Trophoblast cell (in vitro differentiated cells and primary cell): Measurements from ENCODE around the gene DPYD.

Experiments used
- DNase-seq, 2 donors: peaks; one replicate each; pipeline ENCODE4 v3.0.0-alpha.2; 2016
- H2AFZ ChIP-seq: 2 replicates; pipeline ENCODE4 v1.6.1; 2013; ENCODE audit warnings: low read length, moderate library complexity, mild to moderate bottlenecking; ENCODE audit not compliant: insufficient read depth, poor library complexity
- H2AK5ac ChIP-seq: 2 replicates; pipeline ENCODE4 v1.6.1; 2013; ENCODE audit warnings: mild to moderate bottlenecking, low read length
- H2BK120ac ChIP-seq: 2 replicates; pipeline ENCODE4 v1.6.1; 2013; ENCODE audit warnings: low read length, mild to moderate bottlenecking, moderate library complexity; ENCODE audit not compliant: insufficient read depth, poor library complexity
- H2BK12ac ChIP-seq: 2 replicates; pipeline ENCODE4 v1.6.1; 2013; ENCODE audit warnings: mild to moderate bottlenecking, low read length, moderate library complexity
- H2BK5ac ChIP-seq: 2 replicates; pipeline ENCODE4 v1.6.1; 2013; ENCODE audit warnings: low read length, low read depth, moderate library complexity, mild to moderate bottlenecking; ENCODE audit not compliant: poor library complexity
- H3K14ac ChIP-seq: 2 replicates; pipeline ENCODE4 v1.6.1; 2013; ENCODE audit warnings: mild to moderate bottlenecking, low read length
- H3K18ac ChIP-seq: 2 replicates; pipeline ENCODE4 v1.6.1; 2013; ENCODE audit warnings: mild to moderate bottlenecking, low read length
- H3K23ac ChIP-seq: 2 replicates; pipeline ENCODE4 v1.6.1; 2013; ENCODE audit warnings: low read length
- H3K27ac ChIP-seq: 2 replicates; pipeline ENCODE4 v1.5.1; 2013; ENCODE audit warnings: low read depth, mild to moderate bottlenecking, inconsistent platforms, low read length, moderate library complexity
- H3K27me3 ChIP-seq: 2 replicates; pipeline ENCODE4 v1.6.1; 2013; ENCODE audit warnings: inconsistent platforms, mild to moderate bottlenecking, low read length, moderate library complexity; ENCODE audit not compliant: insufficient read depth
- H3K36me3 ChIP-seq, 2 experiments: 1 replicate in 1 of 2; 2 replicates in 1 of 2; pipeline ENCODE4 v1.6.1; 2013; ENCODE audit warnings: low read length in 2 of 2, mild to moderate bottlenecking in 2 of 2, moderate library complexity in 1 of 2; ENCODE audit not compliant: insufficient read depth in 2 of 2, control insufficient read depth in 1 of 2
- H3K4ac ChIP-seq: 2 replicates; pipeline ENCODE4 v1.6.1; 2013; ENCODE audit warnings: low read depth, mild to moderate bottlenecking, low read length, moderate library complexity
- H3K4me1 ChIP-seq, 2 experiments: 1 replicate in 1 of 2; 2 replicates in 1 of 2; pipeline ENCODE4 v1.6.1; 2013; ENCODE audit warnings: low read length in 2 of 2, mild to moderate bottlenecking in 2 of 2, moderate library complexity in 1 of 2; ENCODE audit not compliant: insufficient read depth in 2 of 2, control insufficient read depth in 1 of 2
- H3K4me2 ChIP-seq: 2 replicates; pipeline ENCODE4 v1.6.1; 2013; ENCODE audit warnings: inconsistent platforms, mild to moderate bottlenecking, low read length, moderate library complexity
- H3K4me3 ChIP-seq: 2 replicates; pipeline ENCODE4 v1.5.1; 2013; ENCODE audit warnings: mild to moderate bottlenecking, low read depth, low read length, inconsistent platforms
- H3K79me1 ChIP-seq: one replicate; pipeline ENCODE4 v1.6.1; 2013; ENCODE audit warnings: low read length
- H3K79me2 ChIP-seq: 2 replicates; pipeline ENCODE4 v1.6.1; 2013; ENCODE audit warnings: low read length, mild to moderate bottlenecking; ENCODE audit not compliant: control insufficient read depth, insufficient read depth, poor library complexity
- H3K9ac ChIP-seq: 2 replicates; pipeline ENCODE4 v1.6.1; 2013; ENCODE audit warnings: mild to moderate bottlenecking, low read length
- H3K9me3 ChIP-seq: 2 replicates; pipeline ENCODE4 v1.6.1; 2013; ENCODE audit warnings: low read depth, mild to moderate bottlenecking, control low read depth, inconsistent platforms, low read length; ENCODE audit not compliant: insufficient read depth
- H4K12ac ChIP-seq: 2 replicates; pipeline ENCODE4 v1.6.1; 2013; ENCODE audit warnings: low read depth, mild to moderate bottlenecking, low read length, moderate library complexity
- H4K8ac ChIP-seq: 2 replicates; pipeline ENCODE4 v1.6.1; 2013; ENCODE audit warnings: low read depth, mild to moderate bottlenecking, low read length, moderate library complexity
- H4K91ac ChIP-seq: one replicate; pipeline ENCODE4 v1.6.1; 2013; ENCODE audit warnings: low read depth, mild to moderate bottlenecking, low read length, moderate library complexity
- WGBS: extraction: QIAGEN DNeasy Blood & Tissue Kit; methylation state at CpG from one replicate; pipeline ENCODE4 v1.1.7; 2013; ENCODE audit warnings: missing lambda C conversion rate; ENCODE audit not compliant: insufficient read length, insufficient coverage; ENCODE audit errors: extremely low coverage; 5-methylcytosine and 5-hydroxymethylcytosine counted together

Gene DPYD

GRCh38 chr1:97433824-97434177 lies 487.0 kb downstream of the DPYD start:
- Histone ChIP-seq H2AFZ (no peak overlapping the region), H2BK120ac (no peak overlapping the region), H3K9ac (no peak overlapping the region), H3K14ac (no peak overlapping the region), H4K12ac (no peak overlapping the region), H3K4me3 (no peak overlapping the region), H3K4me2 (no peak overlapping the region), H3K4me1 (no peaks in the 10 kb centered on the region), H3K27me3 (no peaks in the 10 kb centered on the region), H3K36me3 (no peaks in the 10 kb centered on the region), H3K4ac (no peak overlapping the region), H4K91ac (no peak overlapping the region), H2AK5ac (no peak overlapping the region), H4K8ac (no peak overlapping the region), H3K18ac (no peak overlapping the region), H2BK12ac (no peak overlapping the region), H3K79me1 (no peaks in the 10 kb centered on the region), H3K27ac (no peak overlapping the region), H3K23ac (no peak overlapping the region), H2BK5ac (no peak overlapping the region), H3K9me3 (no peaks in the 10 kb centered on the region), H3K79me2 (no peaks in the 10 kb centered on the region)
- DNase-seq: no peak
- no CpG with 5 or more reads among the region's 2 CpGs for WGBS

- Histone ChIP-seq H3K36me3 (no peaks in the 10 kb centered on the region), H3K4me2 (no peak overlapping the region), H3K9ac (no peak overlapping the region), H3K27me3 (no peaks in the 10 kb centered on the region), H3K14ac (no peak overlapping the region), H3K79me2 (no peaks in the 10 kb centered on the region), H4K91ac (no peak overlapping the region), H3K9me3 (no peaks in the 10 kb centered on the region), H3K18ac (no peak overlapping the region), H2BK120ac (no peak overlapping the region), H2BK12ac (no peak overlapping the region), H2BK5ac (no peak overlapping the region), H4K8ac (no peak overlapping the region), H3K27ac (no peak overlapping the region), H3K4me3 (no peak overlapping the region), H3K4me1 (no peaks in the 10 kb centered on the region), H3K4ac (no peak overlapping the region), H3K23ac (no peak overlapping the region), H3K79me1 (no peaks in the 10 kb centered on the region), H4K12ac (no peak overlapping the region), H2AK5ac (no peak overlapping the region), H2AFZ (no peak overlapping the region)
- DNase-seq: peak in 1 of 2 donors; percentile 26
- no CpG with 5 or more reads among the region's 2 CpGs for WGBS
Observed at GRCh38 chr1:97433094-97433823, 487.6 kb downstream of the DPYD start.

GRCh38 chr1:97427371-97427770 lies 493.5 kb downstream of the DPYD start:
- H4K12ac ChIP-seq: no peak overlapping the region
- H3K36me3 ChIP-seq: no peaks in the 10 kb centered on the region
- H2BK120ac ChIP-seq: no peak overlapping the region
- H3K79me2 ChIP-seq: no peaks in the 10 kb centered on the region
- no peak overlapping the region for H4K91ac ChIP-seq
- no peak overlapping the region for H3K4me2 ChIP-seq
- no peaks in the 10 kb centered on the region for H3K4me1 ChIP-seq
- no CpG with 5 or more reads among the region's 3 CpGs for WGBS
- H3K27me3 ChIP-seq: no peaks in the 10 kb centered on the region
- no peak overlapping the region for H2BK5ac ChIP-seq
- H2BK12ac ChIP-seq: no peak overlapping the region
- H2AFZ ChIP-seq: no peak overlapping the region
- no peaks in the 10 kb centered on the region for H3K9me3 ChIP-seq
- H3K79me1 ChIP-seq: no peaks in the 10 kb centered on the region
- H2AK5ac ChIP-seq: no peak overlapping the region
- DNase-seq: no peak
- H3K4me3 ChIP-seq: no peak overlapping the region
- no peak overlapping the region for H3K27ac ChIP-seq
- no peak overlapping the region for H3K18ac ChIP-seq
- no peak overlapping the region for H3K23ac ChIP-seq
- H3K14ac ChIP-seq: no peak overlapping the region
- no peak overlapping the region for H3K4ac ChIP-seq
- H3K9ac ChIP-seq: no peak overlapping the region
- H4K8ac ChIP-seq: no peak overlapping the region

GRCh38 chr1:97424209-97424608 lies 496.6 kb downstream of the DPYD start:
- no peak overlapping the region for H4K8ac ChIP-seq
- H3K27me3 ChIP-seq: no peaks in the 10 kb centered on the region
- no peak overlapping the region for H3K14ac ChIP-seq
- no peak overlapping the region for H3K18ac ChIP-seq
- H2AK5ac ChIP-seq: no peak overlapping the region
- no peak overlapping the region for H3K4ac ChIP-seq
- H3K79me2 ChIP-seq: no peaks in the 10 kb centered on the region
- no peak overlapping the region for H3K9ac ChIP-seq
- no peak overlapping the region for H4K12ac ChIP-seq
- no peak overlapping the region for H2BK5ac ChIP-seq
- H3K36me3 ChIP-seq: no peaks in the 10 kb centered on the region
- no peak overlapping the region for H2BK12ac ChIP-seq
- DNase-seq: no peak
- no peak overlapping the region for H3K27ac ChIP-seq
- H3K23ac ChIP-seq: no peak overlapping the region
- no peaks in the 10 kb centered on the region for H3K9me3 ChIP-seq
- no peak overlapping the region for H2BK120ac ChIP-seq
- H3K79me1 ChIP-seq: no peaks in the 10 kb centered on the region
- H3K4me3 ChIP-seq: no peak overlapping the region
- H2AFZ ChIP-seq: no peak overlapping the region
- no CpG with 5 or more reads among the region's 1 CpG for WGBS
- no peaks in the 10 kb centered on the region for H3K4me1 ChIP-seq
- no peak overlapping the region for H3K4me2 ChIP-seq
- H4K91ac ChIP-seq: no peak overlapping the region
